Pancreas (tissue), 10 donors: Measurements from ENCODE around the gene SHLD2. TPM values are rescaled to one million over a fixed set of nuclear protein-coding genes. Genes with fewer than 3 reads are reported as not detected.

Source experiments
- ATAC-seq, 4 donors: fragments of 200-7000 bp; cut with Tn5 transposase; one replicate each; pipeline versions ENCODE4 v1.8.0 to v1.9.1; 2020; ENCODE audit warnings: mild to moderate bottlenecking in 4 of 4, moderate library complexity in 4 of 4
- DNase-seq, 6 donors: peaks; one replicate each; pipeline ENCODE4 v3.0.0-alpha.2; 2020
- FAIRE-seq: peaks from 2 replicates; lab custom pipeline; 2012; peaks lifted over from hg19 to GRCh38; lab: Jason Lieb, UNC
- H3K27ac ChIP-seq, 4 donors: fragments of 200-600 bp; sonication (generic); 1 replicate in 3 of 4; 2 replicates in 1 of 4; pipeline versions ENCODE4 v1.5.0 to v1.8.0; 2020
- H3K27me3 ChIP-seq, 4 donors: fragments of 200-600 bp; one replicate each; pipeline ENCODE4 v1.8.0; 2021
- H3K36me3 ChIP-seq, 3 donors: fragments of 200-600 bp; sonication (generic) in 1 of 3; one replicate each; pipeline versions ENCODE4 v1.5.0 to v1.8.0; 2020 to 2021
- H3K4me1 ChIP-seq, 3 donors: fragments of 200-600 bp; one replicate each; pipeline ENCODE4 v1.8.0; 2021
- H3K4me3 ChIP-seq, 4 donors: fragments of 200-600 bp; sonication (generic) in 2 of 4; one replicate each; pipeline versions ENCODE4 v1.5.0 to v1.8.0; 2020 to 2021
- H3K9me3 ChIP-seq, 4 donors: fragments of 200-600 bp; one replicate each; pipeline ENCODE4 v1.8.0; 2021
- WGBS, 2 donors: extraction: QIAGEN DNeasy Blood & Tissue Kit; methylation state at CpG; one replicate each; pipeline ENCODE4 v1.1.7; 2013; 5-methylcytosine and 5-hydroxymethylcytosine counted together
- intact Hi-C, 3 donors: fragments of 100-400 bp; cut with DNase I; formaldehyde crosslinking; loops; one replicate each; pipeline versions ENCODE4 v1.11.1 to v1.14.2; 2022
- polyA plus RNA-seq, 2 donors: library from polyadenylated mRNA; stranded (reverse); fragments of 200-250 nt; gene quantifications; one replicate each; pipeline ENCODE4 v1.2.3, GENCODE V29; 2013
- total RNA-seq, 6 donors: library from RNA; stranded (reverse); fragmentation: NEBNext Ultra II Directional in 4 of 6; extraction: Animal tissue kit (Norgen Biotek cat#: 25700) in 4 of 6; gene quantifications; one replicate each; pipeline versions ENCODE4 v1.2.1 to v1.2.4, GENCODE V29; 2021 to 2023
- TF ChIP-seq, protein P1 (sequence below), 4 donors: fragments of 200-600 bp; sonication (generic) in 3 of 4; IDR thresholded peaks; one replicate each; pipeline versions ENCODE4 v1.5.0 to v1.8.0; 2021; ENCODE audit warnings: antibody characterized with exemption in 4 of 4
- donor health status: healthy with polysubstance abuse.
- donor health status: DM: no; HTN: no; CAD: no; lungs with moderate emphysema.
- donor health status: DM: no; HTN: no; CAD: no.
- donor health status: control.
- donor health status: control.
- donor health status: Bipolar disorder and iron deficiency.
- donor health status: DM: yes; HTN: yes; CAD: no.
- donor health status: DM: no; HTN: no; CAD: no.
- donor health status: DM: no; HTN: no; CAD: no.
- donor health status: DM: yes; HTN: yes; CAD: no.

The SHLD2 gene
- total and polyA plus RNA-seq, 8 donors = 8.0 to 15.7 (median 10.7) TPM

DNA sequence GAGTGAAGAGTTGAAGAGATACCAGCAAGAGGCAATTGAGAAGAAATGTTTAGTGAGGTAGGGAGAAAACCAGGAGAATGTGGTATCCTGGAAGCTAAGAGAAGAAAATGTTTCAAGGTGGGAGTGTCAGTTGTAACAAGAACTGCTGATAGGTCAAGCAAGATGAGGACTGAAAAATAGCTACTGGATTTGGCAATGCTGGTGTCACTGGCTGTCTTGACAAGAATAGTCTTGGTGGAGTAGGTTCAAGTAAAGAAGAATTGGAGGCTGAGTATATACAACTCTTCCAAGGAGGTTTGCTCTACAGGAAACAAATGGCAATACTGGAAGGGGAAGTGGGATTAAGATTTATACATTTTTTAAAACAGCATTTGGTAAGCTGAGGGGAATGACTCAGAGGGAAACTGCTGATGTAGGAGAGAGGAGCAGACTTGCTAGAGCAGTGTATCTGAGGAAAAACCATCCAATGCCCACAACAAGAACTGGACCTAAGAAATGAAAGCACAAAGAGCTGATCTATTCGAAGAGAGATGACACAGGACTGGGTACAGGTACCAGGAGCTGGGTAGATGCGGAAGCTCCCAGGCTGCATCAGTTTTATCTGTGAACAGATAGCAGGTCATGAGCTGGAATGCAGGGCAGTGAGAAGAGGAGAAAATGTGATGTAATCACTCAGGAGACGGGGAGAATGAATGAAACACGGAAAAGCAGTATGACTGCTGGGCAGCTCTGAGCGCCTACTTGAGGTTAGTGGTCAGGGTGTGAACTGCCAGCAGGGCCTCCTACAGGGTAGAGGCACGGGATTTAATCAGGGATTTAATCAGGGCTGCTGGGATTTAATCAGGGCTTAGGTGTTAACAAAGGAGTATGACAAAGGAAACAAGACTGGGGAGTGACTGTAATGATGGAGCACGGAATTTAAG is 40.4 kb upstream of the SHLD2 start:
- Histone ChIP-seq H3K36me3 (peaks cover 7 to 68% (median 36%) of the 10 kb centered on the region in 3 donors), H3K4me3 (no peak overlapping the region), H3K4me1 (no peaks in the 10 kb centered on the region), H3K9me3 (no peaks in the 10 kb centered on the region), H3K27ac (peak overlapping the region in 1 of 4 donors; percentile 33), H3K27me3 (no peaks in the 10 kb centered on the region)
- TF ChIP-seq, protein P1, sequence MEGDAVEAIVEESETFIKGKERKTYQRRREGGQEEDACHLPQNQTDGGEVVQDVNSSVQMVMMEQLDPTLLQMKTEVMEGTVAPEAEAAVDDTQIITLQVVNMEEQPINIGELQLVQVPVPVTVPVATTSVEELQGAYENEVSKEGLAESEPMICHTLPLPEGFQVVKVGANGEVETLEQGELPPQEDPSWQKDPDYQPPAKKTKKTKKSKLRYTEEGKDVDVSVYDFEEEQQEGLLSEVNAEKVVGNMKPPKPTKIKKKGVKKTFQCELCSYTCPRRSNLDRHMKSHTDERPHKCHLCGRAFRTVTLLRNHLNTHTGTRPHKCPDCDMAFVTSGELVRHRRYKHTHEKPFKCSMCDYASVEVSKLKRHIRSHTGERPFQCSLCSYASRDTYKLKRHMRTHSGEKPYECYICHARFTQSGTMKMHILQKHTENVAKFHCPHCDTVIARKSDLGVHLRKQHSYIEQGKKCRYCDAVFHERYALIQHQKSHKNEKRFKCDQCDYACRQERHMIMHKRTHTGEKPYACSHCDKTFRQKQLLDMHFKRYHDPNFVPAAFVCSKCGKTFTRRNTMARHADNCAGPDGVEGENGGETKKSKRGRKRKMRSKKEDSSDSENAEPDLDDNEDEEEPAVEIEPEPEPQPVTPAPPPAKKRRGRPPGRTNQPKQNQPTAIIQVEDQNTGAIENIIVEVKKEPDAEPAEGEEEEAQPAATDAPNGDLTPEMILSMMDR (IDR thresholded peaks at IDR 0.05) = no peak
- ATAC-seq (peak in 2 of 4 donors; percentile 71 to 72), DNase-seq (no peak), FAIRE-seq (no peak)
- intact Hi-C loops = no loop called here
- WGBS, 2 donors = 81 to 87% methylated on average over 7 of the region's 7 CpGs

DNA sequence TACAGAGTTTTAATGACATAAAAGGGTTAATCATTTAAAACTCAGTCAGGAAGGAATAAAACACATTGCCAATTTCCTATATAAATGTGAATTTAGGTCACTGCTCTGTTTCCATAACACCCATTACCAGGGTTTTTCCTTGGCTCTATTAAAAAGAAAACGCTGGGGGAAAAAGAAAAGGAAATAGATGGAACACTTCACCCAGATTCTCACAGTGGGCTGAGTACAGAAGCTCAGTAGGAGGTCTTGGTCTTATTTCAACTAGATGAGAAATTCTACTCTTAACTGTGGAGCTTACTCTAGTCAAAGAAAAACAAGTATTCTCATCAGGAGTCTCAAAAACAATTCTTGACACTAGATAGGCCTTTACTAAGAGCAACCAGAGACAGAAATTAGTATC is 36.8 kb upstream of the SHLD2 start:
- DNase-seq (no peak), FAIRE-seq (no peak), ATAC-seq (no peak)
- Histone ChIP-seq H3K9me3 (no peaks in the 10 kb centered on the region), H3K4me3 (no peak overlapping the region), H3K36me3 (peaks cover 7 to 63% (median 45%) of the 10 kb centered on the region in 3 donors), H3K27ac (no peak overlapping the region), H3K27me3 (no peaks in the 10 kb centered on the region), H3K4me1 (no peaks in the 10 kb centered on the region)
- 55 to 88% methylated on average over 1 of the region's 1 CpG for WGBS, 2 donors
- TF ChIP-seq, protein P1 (IDR thresholded peaks at IDR 0.05) = no peak
- intact Hi-C loops = no loop called here

DNA sequence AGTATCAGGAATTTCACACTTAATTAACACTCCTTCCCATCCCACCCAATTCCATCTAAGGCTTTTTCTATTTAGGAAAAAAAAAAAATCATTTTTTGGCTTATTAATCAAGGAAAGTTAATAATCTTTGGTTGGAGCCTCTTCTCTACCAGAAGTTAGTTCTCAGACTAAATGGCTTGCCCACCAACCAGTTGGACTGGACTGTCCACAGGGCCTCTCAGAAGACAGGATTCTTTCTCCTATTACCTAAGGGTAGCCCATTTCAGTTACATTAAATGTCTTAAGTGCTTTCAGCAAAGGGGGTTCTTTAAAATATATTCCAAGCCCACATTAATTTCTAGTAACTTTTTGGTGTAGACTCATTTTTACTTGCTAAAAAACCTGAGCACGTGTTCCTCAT is 35.6 kb upstream of the SHLD2 start:
- ATAC-seq (no peak), DNase-seq (no peak), FAIRE-seq (no peak)
- intact Hi-C loops = no loop called here
- Histone ChIP-seq H3K4me1 (no peaks in the 10 kb centered on the region), H3K9me3 (no peaks in the 10 kb centered on the region), H3K4me3 (no peak overlapping the region), H3K27ac (no peak overlapping the region), H3K36me3 (peaks cover 7 to 52% (median 45%) of the 10 kb centered on the region in 3 donors), H3K27me3 (no peaks in the 10 kb centered on the region)
- TF ChIP-seq, protein P1 (IDR thresholded peaks at IDR 0.05) = no peak
- 95 to 98% methylated on average over 1 of the region's 1 CpG for whole genome bisulfite sequencing, 2 donors

DNA sequence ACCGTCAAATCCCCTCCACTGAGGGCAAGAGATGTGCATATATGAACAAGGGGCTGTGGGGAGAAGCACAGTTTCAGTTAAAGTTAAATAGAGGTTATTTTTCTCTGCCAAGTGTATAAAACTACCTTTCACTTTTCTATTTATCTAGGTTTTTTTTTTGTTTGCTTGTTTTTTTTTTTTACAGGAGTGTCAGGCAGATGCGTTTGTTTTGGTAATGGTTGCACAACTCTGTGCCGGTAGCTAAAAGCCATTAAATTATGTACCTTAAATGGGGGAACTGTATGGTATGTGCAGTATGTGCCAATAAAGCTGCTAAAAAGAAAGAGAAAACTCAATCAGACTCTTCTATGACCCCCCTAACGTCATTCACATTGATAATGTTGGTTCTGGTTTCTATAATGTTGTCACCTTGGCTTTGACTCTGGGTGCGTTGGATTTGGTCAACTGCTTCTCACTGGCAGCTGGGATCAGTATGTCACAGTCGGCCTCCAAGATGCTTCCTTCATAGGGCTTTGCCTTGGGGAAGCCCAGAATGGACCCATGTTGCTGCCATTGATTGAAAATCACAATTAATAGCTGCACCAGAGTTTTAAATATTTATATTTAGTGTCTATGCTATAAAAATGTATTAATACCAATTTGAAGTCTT is 34.6 kb upstream of the SHLD2 start:
- H3K36me3 ChIP-seq = peaks cover 7 to 43% (median 41%) of the 10 kb centered on the region in 3 donors
- 75 to 80% methylated on average over 6 of the region's 6 CpGs for WGBS, 2 donors
- no peaks in the 10 kb centered on the region for H3K4me1 ChIP-seq
- intact Hi-C loops = no loop called here
- FAIRE-seq = no peak
- no peaks in the 10 kb centered on the region for H3K27me3 ChIP-seq
- TF ChIP-seq, protein P1 (IDR thresholded peaks at IDR 0.05) = no peak
- H3K27ac ChIP-seq = no peak overlapping the region
- H3K9me3 ChIP-seq = no peaks in the 10 kb centered on the region
- no peak for ATAC-seq
- DNase-seq = no peak
- no peak overlapping the region for H3K4me3 ChIP-seq
